HepG2 (cell line): ENCODE data around the gene CIAPIN1. TPM values are rescaled to one million over a fixed set of nuclear protein-coding genes. Genes with fewer than 3 reads are reported as not detected.
A peak's percentile ranks its signal among the peaks of the same experiment; 100 is the strongest.

Source experiments
- ATAC-seq: fragments of 200-7000 bp; cut with Tn5 transposase; 3 replicates; pipeline ENCODE4 v1.9.1; 2020; ENCODE audit warnings: mild to moderate bottlenecking, moderate library complexity
- BruUV-seq: library from RNA; stranded (reverse); fragments of 400-500 nt; replicated peaks from 2 replicates; lab custom pipeline; 2021; lab: Mats Ljungman, UMichigan
- CTCF ChIA-PET: fragments of 300-600 bp; formaldehyde crosslinking; extraction: SDS; loops from one replicate; lab custom pipeline; 2021; ENCODE audit warnings: low total read pairs, inconsistent platforms, low intra/inter-chr PET ratio; lab: Yijun Ruan, JAX
- POLR2A ChIA-PET: fragments of 350-600 bp; sonication (Branson Sonifier 250); formaldehyde crosslinking; loops from one replicate; lab custom pipeline; 2020; ENCODE audit warnings: antibody characterized with exemption, inconsistent platforms; lab: Yijun Ruan, JAX
- DNase-seq: peaks from one replicate; pipeline ENCODE4 v3.0.0-alpha.2; 2015; ENCODE audit warnings: low spot score
- FAIRE-seq: peaks from 3 replicates; lab custom pipeline; 2011; peaks lifted over from hg19 to GRCh38; lab: Jason Lieb, UNC
- H2AFZ ChIP-seq: one replicate; pipeline ENCODE4 v1.6.1; 2011; ENCODE audit warnings: low read length, inconsistent platforms
- H3K27ac ChIP-seq: fragments of 300-600 bp; 3 replicates; pipeline ENCODE4 v1.8.0; 2011; ENCODE audit warnings: mixed run types, mild to moderate bottlenecking, mixed read lengths, low read length, inconsistent platforms; ENCODE audit not compliant: insufficient read depth; ENCODE audit errors: extremely low read length
- H3K27me3 ChIP-seq, 2 experiments: fragments of 200-600 bp in 1 of 2; 2 replicates in 1 of 2; 3 replicates in 1 of 2; pipeline versions ENCODE4 v1.6.0 to v1.8.0; 2011; ENCODE audit warnings: low read length in 2 of 2, mild to moderate bottlenecking in 2 of 2, moderate library complexity in 2 of 2, inconsistent platforms in 1 of 2; ENCODE audit not compliant: insufficient read depth in 2 of 2, control insufficient read depth in 1 of 2
- H3K36me3 ChIP-seq, 2 experiments: fragments of 200-600 bp in 1 of 2; replicated peaks in 1 of 2; 2 replicates in 1 of 2; 3 replicates in 1 of 2; pipeline versions ENCODE4 v1.5.1 to v1.8.0; 2011; ENCODE audit warnings: low read length in 2 of 2, inconsistent platforms in 1 of 2; ENCODE audit not compliant: insufficient read depth in 2 of 2, control insufficient read depth in 1 of 2
- H3K4me1 ChIP-seq: 2 replicates; pipeline ENCODE4 v1.5.1; 2012; ENCODE audit warnings: low read length, inconsistent platforms; ENCODE audit not compliant: insufficient read depth
- H3K4me2 ChIP-seq: 2 replicates; pipeline ENCODE4 v1.6.0; 2011; ENCODE audit warnings: low read depth, low read length, inconsistent platforms
- H3K4me3 ChIP-seq, 3 experiments: fragments of 200-600 bp in 1 of 3; sonication (generic), shearing (Covaris generic) in 1 of 3; replicated peaks in 1 of 3; 2 replicates each; pipeline ENCODE4 v1.5.1; 2011 to 2016; ENCODE audit warnings: low read length in 3 of 3, inconsistent platforms in 2 of 3, low read depth in 2 of 3, mild to moderate bottlenecking in 2 of 3, control low read depth in 1 of 3, mixed read lengths in 1 of 3; ENCODE audit not compliant: insufficient read depth in 1 of 3
- H3K79me2 ChIP-seq: one replicate; pipeline ENCODE4 v1.6.1; 2011; ENCODE audit warnings: low read length, inconsistent platforms; ENCODE audit not compliant: insufficient read depth
- H3K9ac ChIP-seq: 2 replicates; pipeline ENCODE4 v1.6.0; 2011; ENCODE audit warnings: mild to moderate bottlenecking, low read depth, low read length, inconsistent platforms; ENCODE audit not compliant: insufficient read depth
- H3K9me3 ChIP-seq: 2 replicates; pipeline ENCODE4 v1.5.1; 2012; ENCODE audit warnings: mild to moderate bottlenecking, low read length
- H4K20me1 ChIP-seq: 2 replicates; pipeline ENCODE4 v1.6.0; 2011; ENCODE audit warnings: inconsistent platforms, mild to moderate bottlenecking, low read length, moderate library complexity; ENCODE audit not compliant: insufficient read depth
- FOXA1 ChIP-seq, 2 experiments: fragments of 450-650 bp in 1 of 2; sonication (generic) in 1 of 2; formaldehyde crosslinking in 1 of 2; IDR thresholded peaks; 2 replicates each; pipeline versions ENCODE4 v1.4.0 to v1.6.1; 2016 to 2020; ENCODE audit warnings: missing genetic modification reagents in 1 of 2
- GTF2F1 ChIP-seq: fragments of 150-350 bp; IDR thresholded peaks from 2 replicates; pipeline ENCODE4 v1.6.1; 2014; ENCODE audit warnings: low read length
- MED1 ChIP-seq: sonication (generic); formaldehyde crosslinking; IDR thresholded peaks from 2 replicates; pipeline ENCODE4 v1.4.0; 2020; ENCODE audit warnings: missing genetic modification reagents
- NFRKB ChIP-seq: fragments of 450-650 bp; IDR thresholded peaks from 2 replicates; pipeline ENCODE4 v1.6.1; 2017
- SNAPC2 ChIP-seq: sonication (generic); formaldehyde crosslinking; IDR thresholded peaks from 2 replicates; pipeline ENCODE4 v1.8.1; 2022; ENCODE audit warnings: mild to moderate bottlenecking, missing genetic modification reagents
- SOX6 ChIP-seq, 2 experiments: fragments of 450-650 bp in 1 of 2; sonication (generic) in 1 of 2; formaldehyde crosslinking in 1 of 2; IDR thresholded peaks; 2 replicates each; pipeline versions ENCODE4 v1.4.0 to v1.6.1; 2017 to 2020; ENCODE audit warnings: antibody characterized with exemption in 1 of 2, mild to moderate bottlenecking in 1 of 2, missing genetic modification reagents in 1 of 2
- ZNF17 ChIP-seq: sonication (generic); formaldehyde crosslinking; IDR thresholded peaks from 2 replicates; pipeline ENCODE4 v1.5.0; 2020; ENCODE audit warnings: mild to moderate bottlenecking, missing genetic modification reagents
- ZNF24 ChIP-seq: fragments of 450-650 bp; IDR thresholded peaks from 2 replicates; pipeline ENCODE4 v1.6.1; 2017; ENCODE audit warnings: antibody characterized with exemption, mild to moderate bottlenecking
- ZNF282 ChIP-seq: fragments of 450-650 bp; IDR thresholded peaks from 2 replicates; pipeline ENCODE4 v1.6.1; 2018; ENCODE audit not compliant: partially characterized antibody
- ZNF616 ChIP-seq: sonication (generic); formaldehyde crosslinking; IDR thresholded peaks from 2 replicates; pipeline ENCODE4 v1.5.0; 2020; ENCODE audit warnings: low read depth, mild to moderate bottlenecking, missing genetic modification reagents
- ZNF709 ChIP-seq: sonication (generic); formaldehyde crosslinking; IDR thresholded peaks from 2 replicates; pipeline ENCODE4 v1.5.0; 2020; ENCODE audit warnings: mild to moderate bottlenecking, missing genetic modification reagents
- WGBS: methylation state at CpG from one replicate; pipeline ENCODE4 v1.1.6; 2017; ENCODE audit warnings: low lambda C conversion rate; 5-methylcytosine and 5-hydroxymethylcytosine counted together
- in situ Hi-C: cut with HindIII; loops from 2 replicates; pipeline ENCODE4 v1.10.0; 2017; ENCODE audit warnings: low pct_unique_long_range_greater_than_20kb; ENCODE audit not compliant: extremely low pct_ligation_motif_present
- intact Hi-C: fragments of 100-400 bp; cut with micrococcal nuclease; formaldehyde crosslinking; loops from one replicate; pipeline ENCODE4 v1.10.0; 2022; ENCODE audit not compliant: unreplicated experiment
- polyA plus RNA-seq, 8 experiments: library from polyadenylated mRNA; depleted of rRNA in 3 of 8; stranded (reverse) in 7 of 8; unstranded in 1 of 8; fragments of >200 nt; fragmentation: Illumina TruSeq in 4 of 8; extraction: Trizol in 4 of 8; gene quantifications; 2 replicates each; pipeline versions ENCODE4 v1.2.1 to v1.2.3, GENCODE V29; 2011 to 2016; ENCODE audit warnings: low read depth in 4 of 8, missing spikeins in 1 of 8, mixed read lengths in 1 of 8; ENCODE audit not compliant: insufficient read depth in 1 of 8
- total RNA-seq, 5 experiments: library from RNA; depleted of rRNA; stranded (reverse); fragments of >200 nt; fragmentation: Illumina TruSeq; extraction: Trizol; gene quantifications; 2 replicates each; pipeline ENCODE4 v1.2.3, GENCODE V29; 2016; ENCODE audit warnings: low read depth in 1 of 5

Gene CIAPIN1
- total and polyA plus RNA-seq, 2 of the 13 experiments (the other 11 are each of a cell fraction or from before 2014, with no cell fraction given) = 69.3 to 89.7 TPM

DNA sequence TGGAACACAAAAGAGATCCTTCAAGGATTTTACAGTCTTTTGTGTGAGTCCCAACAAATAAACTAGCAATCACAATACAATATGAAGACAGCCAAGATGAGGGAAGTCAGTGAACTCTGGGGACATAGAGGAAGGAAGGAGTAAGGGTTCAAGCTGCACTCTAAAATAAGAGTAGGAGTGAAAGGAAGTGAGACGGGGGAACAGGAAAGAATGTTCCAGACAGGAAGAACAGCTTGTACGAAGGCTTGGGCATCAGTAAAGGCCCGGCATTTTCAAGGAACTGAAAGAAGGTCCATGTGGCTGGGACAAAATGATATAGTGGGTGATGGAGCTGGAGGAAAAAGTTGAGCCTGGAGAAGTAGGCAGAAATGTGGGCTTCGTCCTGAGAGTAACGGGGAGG is 38.1 kb downstream of the CIAPIN1 start:
- no peaks in the 10 kb centered on the region for H3K36me3 ChIP-seq
- BruUV-seq = no TSS peak
- H3K4me3 ChIP-seq = no peak overlapping the region
- DNase-seq = no peak
- no peak overlapping the region for H3K9ac ChIP-seq
- H3K27me3 ChIP-seq = peaks cover 5 to 49% of the 10 kb centered on the region in 2 experiments; a peak in 4 of 5 replicates
- no peak overlapping the region for H3K27ac ChIP-seq
- no peak overlapping the region for H2AFZ ChIP-seq
- POLR2A ChIA-PET = interaction anchor here (0.8 kb wide), 1 partner anchor 37 kb away, joined by 3 read pairs; the partner anchor contains the start of gene CX3CL1
- no peaks in the 10 kb centered on the region for H4K20me1 ChIP-seq
- H3K4me1 ChIP-seq = peaks cover 25% of the 10 kb centered on the region; the same call in 1 of the 2 replicates
- H3K79me2 ChIP-seq = no peaks in the 10 kb centered on the region
- 66% methylated on average over 5 of the region's 5 CpGs for WGBS
- H3K4me2 ChIP-seq = no peak overlapping the region
- H3K9me3 ChIP-seq = no peaks in the 10 kb centered on the region
- no peak for TF ChIP-seq ZNF709 (CRISPR knock-in tag)
- no peak for TF ChIP-seq GTF2F1
- no peak for TF ChIP-seq SNAPC2 (CRISPR knock-in tag)
- TF ChIP-seq ZNF17 (CRISPR knock-in tag) = no peak
- no peak for TF ChIP-seq ZNF616 (CRISPR knock-in tag)
- TF ChIP-seq, all 625 proteins: peak for 0
- ATAC-seq = no peak
- intact Hi-C loops = loop anchor here (1.0 kb wide), 1 partner anchor 105 kb away; no protein-coding TSS in a partner anchor
- FAIRE-seq = no peak
- in situ Hi-C loops = no loop called here
- CTCF ChIA-PET = interaction anchor here (1.9 kb wide), 1 partner anchor 108 kb away, joined by 13 read pairs; no protein-coding TSS in a partner anchor

GRCh38 chr16:57407521-57408353 is 39.4 kb downstream of the CIAPIN1 start:
- Histone ChIP-seq H3K27ac (no peak overlapping the region), H3K36me3 (no peaks in the 10 kb centered on the region), H3K4me1 (peaks cover 25% of the 10 kb centered on the region; the same call in 1 of the 2 replicates), H3K9me3 (no peaks in the 10 kb centered on the region), H3K4me2 (no peak overlapping the region), H3K9ac (no peak overlapping the region), H2AFZ (no peak overlapping the region), H3K79me2 (no peaks in the 10 kb centered on the region), H3K4me3 (no peak overlapping the region), H3K27me3 (peaks cover 5 to 36% of the 10 kb centered on the region in 2 experiments; a peak in 4 of 5 replicates), H4K20me1 (no peaks in the 10 kb centered on the region)
- TF ChIP-seq NFRKB (0 out of 2 replicates have a peak, but pooled peaks have one; percentile 22), ZNF282 (peak; percentile 45), MED1 (CRISPR knock-in tag) (no peak), FOXA1 (IDR thresholded peaks at IDR 0.05) (peak; percentile 15; the same call in 1 of the 2 replicates), FOXA1 (CRISPR knock-in tag; IDR thresholded peaks at IDR 0.05) (no peak), SOX6 (IDR thresholded peaks at IDR 0.05) (peak; percentile 13; the same call in 1 of the 2 replicates), SOX6 (CRISPR knock-in tag; IDR thresholded peaks at IDR 0.05) (no peak), ZNF24 (no peak)
- no peak for DNase-seq
- BruUV-seq = no TSS peak
- ChIA-PET POLR2A (no interaction called here), CTCF (interaction anchor here (1.2 kb wide), 1 partner anchor 10 kb away, joined by 3 read pairs; no protein-coding TSS in a partner anchor)
- in situ Hi-C loops = no loop called here
- intact Hi-C loops = no loop called here
- no peak for ATAC-seq
- 36% methylated on average over 5 of the region's 5 CpGs for WGBS
- no peak for FAIRE-seq
